HG02852 (cell line): ENCODE data around the gene ELF1.
A peak's percentile ranks its signal among the peaks of the same experiment; 100 is the strongest.

Experiments used
- ATAC-seq: cut with Tn5 transposase; IDR thresholded peaks from one replicate; pipeline ENCODE4 v1.9.1; 2021; ENCODE audit warnings: mild to moderate bottlenecking, moderate library complexity; ENCODE audit not compliant: unreplicated experiment

Gene ELF1

GRCh38 chr13:41019011-41019487, at the start of gene ELF1:
TSS of gene ELF1 (minus strand) at chr13:41019316. CDS start at chr13:40982054, 37,262 bp downstream.
- peak; percentile 91 for ATAC-seq

DNA sequence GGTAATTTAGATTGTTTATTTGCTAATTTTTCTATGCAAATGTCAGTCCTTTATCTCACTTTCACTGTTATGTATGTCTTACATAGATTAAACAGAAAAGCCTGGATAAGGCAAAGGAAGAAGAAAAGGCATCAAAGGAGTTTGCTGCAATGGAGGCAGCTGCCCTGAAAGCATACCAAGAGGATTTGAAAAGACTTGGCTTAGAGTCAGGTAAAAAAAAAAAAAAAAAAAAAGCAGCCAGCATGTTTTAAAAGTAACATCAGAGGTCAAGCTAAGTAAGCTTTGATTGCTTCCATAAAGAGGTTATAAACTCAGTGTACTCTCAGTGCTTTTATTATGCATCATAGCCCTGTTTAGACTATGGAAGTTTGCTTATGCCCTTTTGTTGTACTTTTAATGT, 46.0 kb upstream of the ELF1 start:
- no peak for ATAC-seq

DNA sequence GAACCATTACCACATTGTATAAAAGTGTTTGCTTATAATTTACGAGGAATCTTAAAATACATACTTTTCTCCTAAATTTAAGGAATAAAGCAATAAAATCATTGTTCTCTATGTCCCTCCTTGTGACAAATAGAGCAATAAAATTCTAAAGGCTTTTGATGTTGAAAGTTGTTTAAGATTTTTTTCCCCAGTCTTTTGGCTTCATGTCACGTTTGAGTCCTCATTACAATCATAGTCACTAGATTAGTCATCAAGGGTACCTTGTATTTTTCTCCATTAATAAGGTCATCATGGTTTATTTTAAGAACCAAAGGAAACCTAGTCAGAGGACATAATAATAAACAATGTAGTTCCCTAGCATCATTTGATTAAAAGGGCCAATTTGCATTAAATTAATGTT, 45.4 kb upstream of the ELF1 start:
- ATAC-seq: no peak

- ATAC-seq: peak; percentile 30
Measured at GRCh38 chr13:41061914-41062837, 43.1 kb upstream of the ELF1 start.

DNA sequence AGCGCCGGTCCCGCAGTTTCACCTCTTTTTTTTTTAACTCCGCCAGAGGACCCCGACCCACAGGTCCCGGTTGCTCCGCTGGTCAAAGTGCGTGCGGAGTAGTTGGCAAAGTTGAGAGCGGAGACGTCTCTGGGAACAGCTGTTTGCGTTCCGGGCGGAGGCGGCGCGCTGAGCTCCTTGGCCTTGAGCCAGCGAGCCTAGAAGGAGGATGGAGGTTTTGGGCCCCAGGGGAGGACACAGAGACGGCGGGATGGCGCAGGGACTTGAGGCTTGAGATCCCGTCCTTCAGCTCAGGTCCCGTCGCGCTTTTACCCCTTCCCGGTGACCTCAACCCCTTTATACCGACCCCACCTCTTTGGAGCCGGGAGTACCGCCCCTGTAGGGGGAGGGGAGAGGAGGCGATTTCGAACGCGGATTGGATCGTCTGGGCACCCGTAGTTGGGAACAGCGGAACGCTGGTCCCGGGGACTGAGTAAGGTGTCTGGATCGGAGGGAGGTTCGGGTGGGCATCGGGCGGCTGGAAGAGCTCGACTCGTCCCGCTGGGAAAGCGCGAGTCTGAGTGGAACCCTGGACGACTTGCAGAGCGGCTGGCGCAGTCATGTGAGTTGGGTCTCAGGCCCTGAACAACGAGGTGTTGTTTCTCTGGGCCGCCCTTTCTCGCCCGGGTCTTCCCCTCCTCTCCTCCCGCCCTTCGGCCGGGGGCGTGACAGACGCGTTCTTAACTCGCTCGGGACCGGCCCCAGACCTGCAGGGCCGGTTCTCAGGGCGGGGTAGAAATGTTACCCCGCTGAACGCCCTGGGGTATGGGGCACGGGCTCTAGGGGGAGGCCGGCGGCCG, 42.2 kb upstream of the ELF1 start, which contains the start of gene WBP4:
Gene WBP4 (plus strand): TSS at position 435 of the 839 bp plus-strand sequence. CDS start 165 bp downstream, at position 600.
- ATAC-seq: peak; percentile 71

- ATAC-seq: peak; percentile 35
Measured at GRCh38 chr13:41060724-41061074, 41.6 kb upstream of the ELF1 start.

DNA sequence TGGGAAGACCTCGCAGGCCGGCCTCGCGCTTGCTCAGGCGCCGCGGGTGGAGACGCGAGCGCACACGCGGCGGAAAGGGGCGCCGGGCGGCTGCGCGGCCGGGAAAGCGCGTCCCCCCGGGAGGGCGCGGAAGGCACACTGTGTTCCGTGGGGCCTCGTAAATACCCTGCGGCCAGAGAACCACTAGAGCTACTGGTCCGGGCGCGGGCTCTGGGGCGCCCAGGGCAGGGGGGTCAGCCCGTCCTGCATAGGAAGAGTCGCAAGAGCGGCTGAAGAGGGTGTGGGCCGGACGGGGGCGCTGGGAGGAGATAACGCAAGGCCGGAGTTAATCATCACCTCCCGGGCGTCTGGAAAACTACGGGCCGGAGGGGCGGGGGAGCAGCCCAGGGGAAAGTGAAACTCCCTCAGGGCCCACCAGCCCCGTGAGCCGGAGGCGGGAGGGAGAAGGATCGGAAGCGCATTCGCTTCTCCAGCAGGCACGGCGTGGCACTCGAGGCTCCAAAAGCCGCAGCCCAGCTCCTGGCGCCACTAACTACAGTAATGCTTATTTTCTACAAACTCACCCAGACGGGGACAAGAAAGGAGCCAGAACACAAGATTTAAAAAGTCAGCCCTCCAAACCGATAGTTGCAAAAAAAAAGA, 41.1 kb upstream of the ELF1 start:
- ATAC-seq: peak; percentile 40

DNA sequence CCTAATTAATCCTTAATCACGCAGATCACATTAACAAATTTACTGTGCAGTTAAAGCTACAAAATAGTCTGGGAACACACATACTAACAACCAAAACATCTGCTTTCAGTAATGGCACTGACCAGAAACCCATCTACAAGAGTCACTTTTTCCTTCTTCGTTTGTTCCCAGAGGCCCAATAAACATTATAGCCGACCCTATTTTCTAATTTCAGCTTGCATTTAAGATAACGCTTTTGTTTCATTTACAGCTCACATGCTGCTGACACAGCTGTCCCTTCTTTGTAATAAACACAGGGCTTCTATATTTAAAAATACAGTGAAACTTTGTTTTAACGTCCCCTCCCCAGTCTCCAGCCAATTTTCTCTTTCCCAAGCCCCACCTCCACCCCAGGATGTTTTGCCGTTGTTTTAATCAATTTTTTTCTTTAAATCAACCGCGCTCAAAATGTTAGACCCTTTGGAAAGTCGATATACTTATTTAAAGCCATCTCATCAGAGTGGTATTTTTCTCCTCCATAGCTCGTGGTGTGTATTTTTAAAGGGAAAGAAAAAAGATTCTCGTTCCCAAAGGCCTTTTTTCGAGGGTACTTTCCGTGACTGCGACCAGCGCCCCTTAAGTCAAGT, 40.5 kb upstream of the ELF1 start:
- no peak for ATAC-seq

DNA sequence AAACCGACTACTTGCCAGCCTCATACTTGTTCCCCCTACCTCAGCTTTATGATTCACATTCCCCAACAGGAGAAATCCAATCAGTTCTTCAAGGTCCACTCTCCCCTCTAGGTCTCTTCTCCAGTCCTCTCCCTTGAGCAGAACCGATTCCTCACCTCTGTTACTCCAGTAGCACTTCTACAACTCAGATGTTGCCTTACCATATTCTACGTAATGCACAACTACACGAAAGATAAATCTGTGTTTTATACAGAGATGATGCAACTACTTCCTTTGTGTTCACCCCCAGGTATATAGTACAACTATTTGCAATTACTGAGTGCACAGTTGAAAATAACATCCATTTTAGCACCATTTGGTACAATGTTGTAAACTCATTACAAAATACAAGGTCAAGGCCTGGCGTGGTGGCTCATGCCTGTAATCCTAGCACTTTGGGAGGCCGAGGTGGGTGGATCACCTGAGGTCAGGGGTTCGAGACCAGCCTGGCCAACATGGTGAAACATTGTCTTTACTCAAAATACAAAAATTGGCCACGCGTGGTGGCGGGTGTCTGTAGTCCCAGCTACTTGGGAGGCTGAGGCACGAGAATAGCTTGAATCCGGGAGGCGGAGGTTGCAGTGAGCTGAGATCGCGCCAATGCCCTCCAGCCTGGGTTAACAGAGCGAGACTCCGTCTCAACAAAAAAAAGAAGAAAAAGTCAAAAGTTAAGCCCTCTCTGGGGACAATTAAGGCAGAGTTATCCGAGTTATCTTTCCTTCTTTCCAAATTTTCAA, 39.4 kb upstream of the ELF1 start:
- no peak for ATAC-seq

GRCh38 chr13:41056826-41057711, 38.0 kb upstream of the ELF1 start:
- no peak for ATAC-seq

- no peak for ATAC-seq
Measured at GRCh38 chr13:41056194-41056593, 37.1 kb upstream of the ELF1 start.

DNA sequence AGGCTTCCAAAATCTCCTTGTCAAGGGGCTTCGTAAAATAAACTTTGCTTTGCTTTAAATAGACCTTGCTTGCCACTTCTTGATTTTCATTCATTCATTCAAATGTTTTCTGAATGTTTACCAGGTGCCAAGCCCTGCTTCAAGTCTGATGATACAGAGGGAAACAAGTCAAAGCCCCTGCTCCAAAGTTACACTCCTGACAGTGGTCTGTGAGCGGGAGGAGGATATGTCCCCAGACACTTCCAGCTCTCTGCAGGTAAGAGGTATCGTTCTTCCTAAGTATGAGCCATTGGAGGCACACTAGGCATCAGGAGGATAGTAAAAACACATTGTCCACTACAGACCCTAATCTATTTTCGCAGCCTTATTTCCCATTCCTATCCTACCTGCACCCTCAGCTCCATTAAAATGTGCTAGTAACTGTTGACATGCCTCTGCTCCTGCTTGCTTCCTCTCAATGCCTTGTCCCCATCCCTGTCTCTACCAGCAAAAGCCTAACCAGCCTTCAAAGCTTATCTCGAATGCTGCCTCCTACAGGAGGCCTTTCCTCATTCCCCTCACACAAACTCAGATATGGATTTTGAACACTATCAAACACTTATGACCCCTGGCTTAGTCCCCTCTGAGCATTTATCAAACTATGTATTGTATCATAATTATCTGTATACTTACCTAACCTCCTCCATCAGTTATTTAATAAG, 36.0 kb upstream of the ELF1 start:
- ATAC-seq: no peak

GRCh38 chr13:41054212-41054877, 35.2 kb upstream of the ELF1 start:
- peak; percentile 42 for ATAC-seq

DNA sequence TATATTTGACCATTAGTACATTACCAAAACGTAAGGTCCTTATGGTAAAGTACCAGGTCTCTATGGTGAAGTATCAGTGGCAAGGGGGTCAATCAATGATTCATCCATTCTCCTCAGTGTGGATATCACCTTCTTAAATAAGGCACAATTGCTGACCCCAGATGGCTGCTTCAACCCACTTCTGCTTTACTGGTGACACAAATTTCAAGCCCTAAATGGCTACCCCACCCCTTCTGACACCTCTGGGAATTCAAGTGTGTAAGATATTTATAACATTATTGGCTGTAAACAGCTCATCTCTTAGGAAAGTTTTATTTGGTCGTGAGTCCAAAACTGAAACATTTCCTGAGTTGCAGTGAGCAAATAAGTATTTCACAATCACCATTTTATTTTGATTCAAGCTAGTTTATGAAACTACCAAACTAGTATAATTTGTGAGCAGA, 34.3 kb upstream of the ELF1 start:
- peak; percentile 71 for ATAC-seq

DNA sequence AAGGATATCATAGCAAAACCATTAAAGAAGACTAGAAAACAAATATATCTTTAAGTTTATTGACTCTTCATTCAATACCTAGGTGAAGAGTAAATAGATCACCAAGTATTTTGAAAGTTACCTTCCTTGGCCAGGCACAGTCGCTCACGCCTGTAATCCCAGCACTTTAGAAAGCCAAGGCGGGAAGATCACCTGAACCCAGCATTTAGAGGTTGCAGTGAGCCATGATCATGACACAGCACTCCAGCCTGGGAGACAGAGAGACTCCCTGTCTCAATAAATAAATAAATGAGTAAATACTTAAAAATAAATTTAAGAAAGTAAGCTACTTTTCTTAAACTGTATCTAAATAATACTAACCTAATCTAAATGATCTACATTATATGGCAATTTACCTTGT, 33.3 kb upstream of the ELF1 start:
- ATAC-seq: no peak

- no peak for ATAC-seq
Measured at GRCh38 chr13:41049480-41050440, 30.6 kb upstream of the ELF1 start.

GRCh38 chr13:41048640-41049039, 29.5 kb upstream of the ELF1 start:
- ATAC-seq: no peak
